Measurements from ENCODE around the gene CDC45.

Gene CDC45

GRCh38 chr22:19455585-19456370 is 23.9 kb upstream of the CDC45 start:
- H3K4me3 ChIP-seq (replicated peaks; ENCODE audit: low read depth, low read length), result no peak overlapping the region
- TF ChIP-seq CTCF (IDR thresholded peaks at IDR 0.05; ENCODE audit: low read length, missing control alignments), result no peak
- no peak for DNase-seq (ENCODE audit: low read depth)

GRCh38 chr22:19456541-19456940 is 23.2 kb upstream of the CDC45 start:
- H3K4me3 ChIP-seq (replicated peaks; ENCODE audit: low read depth, low read length), result no peak overlapping the region
- TF ChIP-seq CTCF (IDR thresholded peaks at IDR 0.05; ENCODE audit: low read length, missing control alignments), result no peak
- DNase-seq (ENCODE audit: low read depth), result no peak

GRCh38 chr22:19457828-19458428 is 21.8 kb upstream of the CDC45 start:
- no peak for DNase-seq (ENCODE audit: low read depth)
- no peak for TF ChIP-seq CTCF (IDR thresholded peaks at IDR 0.05; ENCODE audit: low read length, missing control alignments)
- no peak overlapping the region for H3K4me3 ChIP-seq (replicated peaks; ENCODE audit: low read depth, low read length)

GRCh38 chr22:19460036-19460435 is 19.7 kb upstream of the CDC45 start:
- TF ChIP-seq CTCF (IDR thresholded peaks at IDR 0.05; ENCODE audit: low read length, missing control alignments), result no peak
- no peak for DNase-seq (ENCODE audit: low read depth)
- H3K4me3 ChIP-seq (replicated peaks; ENCODE audit: low read depth, low read length), result no peak overlapping the region

- no peak overlapping the region for H3K4me3 ChIP-seq (replicated peaks; ENCODE audit: low read depth, low read length)
- TF ChIP-seq CTCF (IDR thresholded peaks at IDR 0.05; ENCODE audit: low read length, missing control alignments), result no peak
- DNase-seq (ENCODE audit: low read depth), result no peak
Observed at GRCh38 chr22:19461506-19461905, 18.2 kb upstream of the CDC45 start.

GRCh38 chr22:19463008-19463407 is 16.7 kb upstream of the CDC45 start:
- DNase-seq (ENCODE audit: low read depth), result no peak
- TF ChIP-seq CTCF (IDR thresholded peaks at IDR 0.05; ENCODE audit: low read length, missing control alignments), result no peak
- H3K4me3 ChIP-seq (replicated peaks; ENCODE audit: low read depth, low read length), result no peak overlapping the region

All from fibroblast of pulmonary artery (primary cell).